Activated CD8-positive, alpha-beta T cell treated with anti-CD3 and anti-CD28 coated beads for 36 hours (primary cell): ENCODE measurements around the gene TELO2. TPM values are rescaled to one million over a fixed set of nuclear protein-coding genes. Genes with fewer than 3 reads are reported as not detected.

Experiments used
- ATAC-seq: fragments of 200-7000 bp; cut with Tn5 transposase; one replicate; pipeline ENCODE4 v1.10.0; 2021; ENCODE audit warnings: mild to moderate bottlenecking, moderate library complexity
- CTCF ChIA-PET: fragments of 350-600 bp; sonication (Branson Sonifier 250); formaldehyde crosslinking; loops from one replicate; lab custom pipeline; 2021; ENCODE audit warnings: antibody characterized with exemption; lab: Charles Lee
- POLR2A ChIA-PET: fragments of 350-600 bp; sonication (Branson Sonifier 250); formaldehyde crosslinking; loops from one replicate; lab custom pipeline; 2021; ENCODE audit warnings: antibody characterized with exemption; lab: Charles Lee
- DNase-seq: peaks from one replicate; pipeline ENCODE4 v3.0.0-alpha.2; 2020
- H3K27ac Mint-ChIP-seq: one replicate; pipeline ENCODE4 v1.8.0; 2021; ENCODE audit warnings: mild to moderate bottlenecking, mixed read lengths
- H3K27me3 Mint-ChIP-seq: one replicate; pipeline ENCODE4 v1.8.0; 2021; ENCODE audit warnings: mixed read lengths
- H3K36me3 Mint-ChIP-seq: one replicate; pipeline ENCODE4 v1.8.0; 2021; ENCODE audit warnings: low read depth, mixed read lengths
- H3K4me1 Mint-ChIP-seq: one replicate; pipeline ENCODE4 v1.8.0; 2021; ENCODE audit warnings: low read depth, mixed read lengths
- H3K4me3 Mint-ChIP-seq: one replicate; pipeline ENCODE4 v1.8.0; 2021; ENCODE audit warnings: mild to moderate bottlenecking, moderate library complexity, mixed read lengths
- H3K9me3 Mint-ChIP-seq: one replicate; pipeline ENCODE4 v1.8.0; 2021; ENCODE audit warnings: mixed read lengths
- intact Hi-C: fragments of 100-400 bp; cut with micrococcal nuclease; formaldehyde crosslinking; loops from one replicate; pipeline ENCODE4 v1.10.0; 2022
- total RNA-seq, 2 experiments: library from RNA; stranded (reverse); gene quantifications; one replicate each; pipeline ENCODE4 v1.2.3, GENCODE V29; 2021
- TF ChIP-seq, protein P1 (sequence below): fragments of 200-600 bp; IDR thresholded peaks from one replicate; pipeline ENCODE4 v1.8.0; 2022; ENCODE audit warnings: antibody characterized with exemption, mild to moderate bottlenecking

TELO2 gene
- total RNA-seq, 2 experiments from 2014 or later = 59.1 to 62.1 TPM

GRCh38 chr16:1518626-1519135 is 25.5 kb downstream of the TELO2 start:
- no peaks in the 10 kb centered on the region for H3K27me3 Mint-ChIP-seq
- POLR2A ChIA-PET = interaction anchor here (0.7 to 1.4 kb wide), 2 partner anchors 15 to 17 kb away, joined by 3 read pairs; no protein-coding TSS in a partner anchor

GRCh38 chr16:1519831-1520230 is 26.7 kb downstream of the TELO2 start:
- H3K27ac Mint-ChIP-seq = no peak overlapping the region
- no peaks in the 10 kb centered on the region for H3K27me3 Mint-ChIP-seq
- no peaks in the 10 kb centered on the region for H3K9me3 Mint-ChIP-seq
- ATAC-seq (no peak), DNase-seq (no peak)
- no peak overlapping the region for H3K4me3 Mint-ChIP-seq
- H3K4me1 Mint-ChIP-seq = no peaks in the 10 kb centered on the region
- intact Hi-C loops = no loop called here
- ChIA-PET POLR2A (no interaction called here), CTCF (no interaction called here)
- TF ChIP-seq, protein P1, sequence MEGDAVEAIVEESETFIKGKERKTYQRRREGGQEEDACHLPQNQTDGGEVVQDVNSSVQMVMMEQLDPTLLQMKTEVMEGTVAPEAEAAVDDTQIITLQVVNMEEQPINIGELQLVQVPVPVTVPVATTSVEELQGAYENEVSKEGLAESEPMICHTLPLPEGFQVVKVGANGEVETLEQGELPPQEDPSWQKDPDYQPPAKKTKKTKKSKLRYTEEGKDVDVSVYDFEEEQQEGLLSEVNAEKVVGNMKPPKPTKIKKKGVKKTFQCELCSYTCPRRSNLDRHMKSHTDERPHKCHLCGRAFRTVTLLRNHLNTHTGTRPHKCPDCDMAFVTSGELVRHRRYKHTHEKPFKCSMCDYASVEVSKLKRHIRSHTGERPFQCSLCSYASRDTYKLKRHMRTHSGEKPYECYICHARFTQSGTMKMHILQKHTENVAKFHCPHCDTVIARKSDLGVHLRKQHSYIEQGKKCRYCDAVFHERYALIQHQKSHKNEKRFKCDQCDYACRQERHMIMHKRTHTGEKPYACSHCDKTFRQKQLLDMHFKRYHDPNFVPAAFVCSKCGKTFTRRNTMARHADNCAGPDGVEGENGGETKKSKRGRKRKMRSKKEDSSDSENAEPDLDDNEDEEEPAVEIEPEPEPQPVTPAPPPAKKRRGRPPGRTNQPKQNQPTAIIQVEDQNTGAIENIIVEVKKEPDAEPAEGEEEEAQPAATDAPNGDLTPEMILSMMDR = no peak
- H3K36me3 Mint-ChIP-seq = peaks cover 3% of the 10 kb centered on the region

More at GRCh38 chr16:1518626-1519135, 25.5 kb downstream of the TELO2 start:
- TF ChIP-seq, protein P1 = no peak
- DNase-seq (no peak), ATAC-seq (no peak)
- intact Hi-C loops = no loop called here
- no peak overlapping the region for H3K4me3 Mint-ChIP-seq
- H3K4me1 Mint-ChIP-seq = no peaks in the 10 kb centered on the region
- peaks cover 7% of the 10 kb centered on the region for H3K36me3 Mint-ChIP-seq
- CTCF ChIA-PET = no interaction called here
- no peaks in the 10 kb centered on the region for H3K9me3 Mint-ChIP-seq
- H3K27ac Mint-ChIP-seq = no peak overlapping the region

GRCh38 chr16:1520461-1520860 is 27.3 kb downstream of the TELO2 start:
- TF ChIP-seq, protein P1 = no peak
- no peaks in the 10 kb centered on the region for H3K27me3 Mint-ChIP-seq
- no peaks in the 10 kb centered on the region for H3K36me3 Mint-ChIP-seq
- DNase-seq = no peak
- ChIA-PET POLR2A (no interaction called here), CTCF (no interaction called here)
- no peak for ATAC-seq
- H3K4me1 Mint-ChIP-seq = peaks cover under 1% of the 10 kb centered on the region
- H3K27ac Mint-ChIP-seq = no peak overlapping the region
- intact Hi-C loops = no loop called here
- H3K9me3 Mint-ChIP-seq = no peaks in the 10 kb centered on the region
- H3K4me3 Mint-ChIP-seq = no peak overlapping the region

- CTCF ChIA-PET = no interaction called here
- POLR2A ChIA-PET = interaction anchor here (1.0 to 1.4 kb wide), 4 partner anchors 9 to 25 kb away, joined by 3 to 6 read pairs (median 4); no protein-coding TSS in a partner anchor
- no peaks in the 10 kb centered on the region for H3K27me3 Mint-ChIP-seq
- no peak overlapping the region for H3K4me3 Mint-ChIP-seq
- no peak for ATAC-seq
- intact Hi-C loops = no loop called here
- H3K9me3 Mint-ChIP-seq = no peaks in the 10 kb centered on the region
- no peaks in the 10 kb centered on the region for H3K36me3 Mint-ChIP-seq
- TF ChIP-seq, protein P1 = no peak
- H3K4me1 Mint-ChIP-seq = peaks cover 20% of the 10 kb centered on the region
- H3K27ac Mint-ChIP-seq = no peak overlapping the region
- no peak for DNase-seq
Measured at GRCh38 chr16:1523581-1524245, 30.6 kb downstream of the TELO2 start.

GRCh38 chr16:1524366-1524765 is 31.2 kb downstream of the TELO2 start:
- intact Hi-C loops = no loop called here
- Mint-ChIP-seq H3K4me3 (no peak overlapping the region), H3K27ac (no peak overlapping the region), H3K36me3 (no peaks in the 10 kb centered on the region), H3K4me1 (peaks cover 20% of the 10 kb centered on the region), H3K27me3 (no peaks in the 10 kb centered on the region), H3K9me3 (no peaks in the 10 kb centered on the region)
- ATAC-seq = no peak
- no peak for DNase-seq
- TF ChIP-seq, protein P1 = no peak
- ChIA-PET POLR2A (interaction anchor here (1.0 to 1.8 kb wide), 5 partner anchors 9 to 32 kb away, joined by 3 to 4 read pairs (median 3); partner anchors contain the start of genes TELO2 and TMEM204), CTCF (no interaction called here)
